GM12892 (cell line): ENCODE data around the gene TBX20.

Experiments used
- DNase-seq: peaks from one replicate; pipeline ENCODE4 v3.0.0; 2011; ENCODE audit not compliant: insufficient read length
- FAIRE-seq: peaks from 2 replicates; lab custom pipeline; 2011; peaks lifted over from hg19 to GRCh38; lab: Jason Lieb, UNC
- POLR2A ChIP-seq: IDR thresholded peaks from 2 replicates; pipeline ENCODE4 v1.6.1; 2011; ENCODE audit warnings: low read depth, low read length, control low read depth
- POLR2AphosphoS5 ChIP-seq: IDR thresholded peaks from 2 replicates; pipeline ENCODE4 v1.6.1; 2011; ENCODE audit warnings: low read depth, low read length, control low read depth
- TAF1 ChIP-seq: IDR thresholded peaks from 2 replicates; pipeline ENCODE4 v1.6.1; 2011; ENCODE audit warnings: low read depth, mild to moderate bottlenecking, control low read depth, low read length, borderline replicate concordance

TBX20 gene

DNA sequence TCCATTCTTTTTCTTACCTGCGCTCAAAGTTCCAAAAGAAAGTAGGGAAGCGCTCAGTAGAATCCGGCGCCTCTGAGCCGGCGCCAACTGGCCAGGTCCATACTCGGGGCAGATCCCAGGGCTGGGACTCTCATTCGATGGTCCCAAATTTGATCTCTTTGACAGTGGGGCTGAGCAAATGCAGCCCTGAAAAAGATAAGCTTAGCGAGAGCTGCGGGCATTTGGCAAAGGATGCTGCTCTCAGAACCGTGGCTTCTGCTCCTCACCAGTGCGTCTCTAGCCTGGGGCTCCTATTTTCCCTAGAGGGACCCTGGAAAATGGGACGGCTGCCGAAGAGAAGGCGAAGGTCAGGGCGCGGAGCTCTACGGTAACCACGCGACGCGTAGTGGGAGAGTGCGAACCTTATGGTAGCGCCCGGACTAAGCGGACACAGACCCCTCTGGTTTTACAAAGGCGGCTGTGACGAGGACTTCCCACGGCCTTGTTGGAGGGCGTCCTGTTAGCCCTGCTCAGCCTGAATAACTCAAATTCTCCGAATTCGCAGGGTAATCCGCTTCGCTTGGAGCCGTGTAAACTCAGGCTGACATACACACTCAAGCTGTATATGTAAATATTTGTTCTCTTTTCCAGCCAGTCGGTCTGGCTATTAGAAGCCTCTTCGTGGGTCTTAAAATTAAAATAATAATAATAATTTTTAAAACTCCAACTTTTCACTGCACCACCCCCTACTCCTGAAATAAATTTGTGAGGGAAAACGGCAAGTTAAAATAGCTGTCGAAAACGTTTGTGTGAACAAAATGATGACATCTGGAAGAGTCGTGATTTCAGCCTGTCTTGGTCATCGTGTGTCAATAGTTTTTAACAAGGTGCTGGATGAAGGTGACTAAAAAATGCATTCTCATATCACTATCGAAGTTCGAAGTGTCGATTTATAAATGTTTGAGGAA, 869 bp upstream of the TBX20 start:
- DNase-seq = no peak
- no peak for FAIRE-seq
- TF ChIP-seq POLR2A (no peak), TAF1 (no peak), POLR2AphosphoS5 (no peak)

DNA sequence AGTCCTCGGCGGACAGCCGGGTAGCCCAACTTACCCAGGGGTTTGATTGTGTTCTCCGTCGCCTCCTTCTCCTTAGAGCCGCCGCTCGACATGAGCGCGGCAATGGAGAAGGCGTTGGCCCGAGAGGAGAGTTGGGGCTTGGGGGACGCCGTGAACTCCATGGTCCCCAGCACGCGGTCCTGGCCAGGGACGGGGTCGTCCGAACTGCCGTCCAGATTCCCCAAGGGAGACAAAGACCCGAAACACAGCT, 515 bp downstream of the TBX20 start:
- DNase-seq (no peak), FAIRE-seq (no peak)
- no peak for TF ChIP-seq TAF1
- TF ChIP-seq POLR2AphosphoS5 = no peak
- no peak for TF ChIP-seq POLR2A

DNA sequence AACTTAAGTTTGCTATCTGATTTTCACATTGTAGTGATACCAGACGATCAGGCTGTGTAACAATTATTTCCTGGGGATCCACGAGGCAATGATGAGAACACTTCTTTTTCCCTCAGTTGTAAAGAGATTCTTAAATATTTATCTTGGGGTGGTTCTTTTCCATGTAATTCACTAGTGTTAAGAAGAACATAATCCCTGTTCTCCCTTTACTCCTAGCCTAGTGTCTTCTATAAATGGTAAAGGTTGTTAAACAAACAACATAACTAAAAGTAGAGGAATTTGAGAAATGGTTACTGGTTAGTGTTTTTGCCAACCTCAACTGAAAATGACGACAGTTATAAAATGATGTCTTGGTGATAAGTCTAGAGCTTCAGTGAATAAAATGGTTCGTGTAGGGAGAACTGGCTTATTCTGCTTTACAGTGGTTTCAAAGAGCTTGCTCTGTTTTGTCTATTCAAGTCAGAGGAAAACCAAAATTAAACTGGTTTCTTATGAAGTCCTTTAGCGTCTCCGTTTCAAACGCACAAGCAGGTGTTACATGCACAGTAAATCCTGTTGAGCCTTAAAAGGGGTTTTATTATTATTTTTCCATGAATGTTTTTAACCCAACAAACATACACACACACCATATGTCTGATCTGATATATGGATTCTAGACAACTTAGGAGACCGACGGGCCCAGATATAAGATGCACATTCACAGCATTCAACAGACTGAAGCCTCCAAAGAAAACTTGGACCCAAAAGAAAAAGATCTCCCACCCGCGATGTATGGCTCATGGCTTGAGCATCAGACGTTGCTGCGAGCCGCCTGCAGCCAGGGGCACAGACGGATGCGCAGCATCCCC, 1.1 kb downstream of the TBX20 start:
- TF ChIP-seq POLR2AphosphoS5 (no peak), TAF1 (no peak), POLR2A (no peak)
- FAIRE-seq = no peak
- no peak for DNase-seq

DNA sequence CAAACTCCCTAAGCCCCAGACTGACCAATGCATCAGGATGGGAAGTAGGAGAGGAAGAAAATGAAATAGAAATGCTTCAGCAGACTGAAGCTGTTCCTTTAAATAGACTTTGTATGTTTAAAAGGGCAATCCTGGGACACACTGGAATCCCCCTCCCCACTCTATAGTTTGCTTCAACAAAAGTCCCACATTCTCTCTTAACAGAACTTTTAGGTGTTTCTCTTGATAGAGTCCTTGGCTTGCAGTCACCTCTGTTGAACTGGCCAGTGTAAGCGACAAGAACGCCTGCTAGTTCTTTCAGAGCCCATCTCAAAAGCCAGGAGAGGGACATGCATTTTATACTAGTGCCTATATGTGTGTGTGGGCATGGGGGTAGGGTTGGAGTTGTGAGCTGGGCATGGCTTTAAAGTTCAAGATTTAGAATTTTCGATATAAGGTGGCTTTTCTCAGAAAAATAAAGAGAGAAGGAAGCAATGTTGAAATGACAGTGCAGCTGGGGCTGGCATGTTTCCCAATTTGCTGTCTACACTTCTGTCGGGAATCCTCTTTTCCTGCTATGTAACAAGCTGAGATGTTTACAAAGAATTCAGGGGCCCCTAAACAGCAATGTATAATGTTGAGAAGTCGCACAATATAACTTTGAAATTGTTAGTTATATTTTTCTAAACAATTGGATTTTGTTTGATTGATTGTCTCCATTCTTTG, 2.1 kb downstream of the TBX20 start:
- TF ChIP-seq POLR2AphosphoS5 (no peak), POLR2A (no peak), TAF1 (no peak)
- FAIRE-seq = no peak
- DNase-seq = no peak

DNA sequence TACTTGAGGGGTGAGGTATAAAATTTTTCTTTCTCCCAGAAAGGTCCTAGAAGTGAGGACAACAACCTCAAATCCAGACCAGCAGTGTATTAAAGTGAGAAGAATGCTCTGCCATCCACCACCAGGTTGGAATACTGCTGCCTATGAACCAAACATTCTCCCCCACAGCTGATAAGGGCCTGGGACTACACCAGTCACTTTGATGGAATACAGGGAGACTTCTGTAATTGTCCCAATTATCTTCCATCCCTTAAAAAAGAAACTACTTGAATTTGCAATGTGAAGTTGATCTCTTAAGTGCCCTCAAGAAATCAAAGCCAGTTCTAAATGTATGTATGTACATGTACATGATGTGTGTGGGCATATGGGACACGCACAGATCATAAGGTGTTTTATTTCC, 3.0 kb downstream of the TBX20 start:
- DNase-seq (no peak), FAIRE-seq (no peak)
- no peak for TF ChIP-seq POLR2A
- TF ChIP-seq TAF1 = no peak
- no peak for TF ChIP-seq POLR2AphosphoS5

DNA sequence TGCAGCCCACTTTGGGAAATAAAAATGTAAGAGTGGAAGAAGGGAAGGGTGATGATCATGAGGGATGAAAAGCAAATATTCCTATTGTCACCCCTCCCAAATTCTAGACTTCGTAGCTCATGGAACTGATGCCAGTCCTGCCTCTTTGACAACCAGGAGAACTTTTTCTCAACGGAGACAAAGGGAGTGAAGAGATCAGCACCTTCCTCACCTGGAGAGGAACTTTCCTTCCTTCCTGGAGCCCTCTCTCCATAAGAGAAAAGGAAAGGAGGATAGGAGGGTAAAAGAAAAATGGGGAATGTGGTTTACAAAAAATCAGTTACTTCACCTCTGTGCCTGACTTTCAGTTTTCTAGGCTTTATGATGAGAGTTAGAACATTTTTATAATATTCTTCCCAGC, 3.4 kb downstream of the TBX20 start:
- FAIRE-seq (no peak), DNase-seq (no peak)
- TF ChIP-seq POLR2A = no peak

DNA sequence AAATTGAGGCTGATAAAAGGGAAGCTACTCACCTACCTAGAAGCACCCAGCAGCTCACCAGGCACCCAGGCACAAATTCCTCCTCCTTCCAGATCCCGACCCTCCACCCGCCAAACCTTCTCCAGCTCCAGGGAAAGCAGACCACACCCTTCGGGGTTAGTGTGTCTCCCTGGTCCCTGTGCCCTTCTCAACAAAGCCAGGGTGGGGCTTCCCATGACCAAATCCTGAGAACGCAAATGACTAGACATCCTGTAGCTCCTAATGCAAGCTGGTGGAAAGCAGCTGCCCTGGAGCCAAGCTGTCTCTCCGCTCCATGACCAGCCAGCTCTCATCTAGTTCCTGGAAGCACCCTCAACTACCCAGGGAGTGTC, 4.4 kb downstream of the TBX20 start:
- TF ChIP-seq TAF1 (no peak), POLR2A (no peak), POLR2AphosphoS5 (no peak)
- no peak for FAIRE-seq
- no peak for DNase-seq

DNA sequence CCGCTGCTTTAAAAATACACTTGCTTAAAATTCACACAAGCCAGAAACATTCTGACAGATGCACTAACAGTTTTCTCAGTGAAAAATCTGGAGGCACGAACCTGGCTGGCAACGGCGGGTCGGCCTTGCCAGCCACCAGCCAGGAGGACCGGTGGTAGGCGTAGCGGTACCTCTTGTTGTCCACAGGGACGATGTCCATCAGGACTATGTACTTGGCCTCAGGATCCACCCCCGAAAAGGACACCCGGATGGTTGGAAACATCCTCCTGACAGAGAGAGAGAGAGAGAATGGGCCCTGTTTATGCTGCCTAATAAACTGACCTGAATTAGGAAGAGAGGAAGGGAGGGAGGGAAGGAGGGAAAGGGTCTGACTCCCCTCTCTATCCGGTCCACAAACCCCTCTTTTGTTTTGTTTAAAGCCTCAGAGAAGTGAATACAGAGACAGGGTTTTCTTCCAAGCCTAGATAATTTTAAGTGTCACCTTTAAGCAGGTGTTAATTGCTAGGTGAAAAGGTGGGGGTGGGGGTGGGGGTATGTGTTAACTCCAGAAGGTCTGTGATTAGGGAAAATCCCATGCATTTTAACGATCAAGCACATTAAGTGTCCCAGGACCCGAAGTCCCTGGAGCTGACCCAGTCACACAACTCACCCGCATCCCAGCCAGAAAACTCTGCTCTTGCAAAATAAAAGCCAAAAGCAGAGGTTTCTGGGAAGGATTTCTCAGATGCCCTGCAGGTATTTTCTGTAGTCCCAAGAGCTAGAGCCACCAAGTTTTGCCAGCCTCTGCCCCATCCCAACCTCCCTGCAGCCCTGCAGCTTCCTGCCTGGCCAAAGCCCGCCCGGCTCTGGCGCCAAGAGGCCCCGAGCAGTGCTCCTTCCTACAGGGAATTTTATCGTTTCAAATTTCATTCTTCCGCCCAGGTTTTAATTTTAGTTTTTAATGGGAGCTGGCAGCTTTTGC, 5.0 kb downstream of the TBX20 start:
- TF ChIP-seq POLR2A (no peak), POLR2AphosphoS5 (no peak), TAF1 (no peak)
- DNase-seq (no peak), FAIRE-seq (no peak)

DNA sequence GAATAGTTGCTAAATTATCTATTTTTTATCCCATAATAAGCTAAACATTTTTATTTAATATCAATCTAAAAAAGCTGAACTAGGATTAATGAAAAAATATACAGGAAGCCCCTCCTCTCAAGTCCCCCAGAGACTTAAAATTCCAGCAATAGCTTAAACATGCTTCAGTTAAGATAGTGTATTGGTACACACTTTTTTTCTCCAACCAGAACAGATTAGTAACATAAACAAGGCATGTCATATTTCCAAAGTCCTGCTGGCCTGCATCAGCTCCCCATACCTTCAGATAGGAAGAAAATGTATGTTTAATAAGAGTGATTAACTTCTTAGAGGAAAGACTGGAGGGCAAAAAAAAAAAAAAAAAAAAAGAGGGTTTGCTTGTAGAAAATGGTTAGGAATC, 7.1 kb downstream of the TBX20 start:
- FAIRE-seq (no peak), DNase-seq (no peak)
- no peak for TF ChIP-seq POLR2A
- TF ChIP-seq POLR2AphosphoS5 = no peak
- TF ChIP-seq TAF1 = no peak

DNA sequence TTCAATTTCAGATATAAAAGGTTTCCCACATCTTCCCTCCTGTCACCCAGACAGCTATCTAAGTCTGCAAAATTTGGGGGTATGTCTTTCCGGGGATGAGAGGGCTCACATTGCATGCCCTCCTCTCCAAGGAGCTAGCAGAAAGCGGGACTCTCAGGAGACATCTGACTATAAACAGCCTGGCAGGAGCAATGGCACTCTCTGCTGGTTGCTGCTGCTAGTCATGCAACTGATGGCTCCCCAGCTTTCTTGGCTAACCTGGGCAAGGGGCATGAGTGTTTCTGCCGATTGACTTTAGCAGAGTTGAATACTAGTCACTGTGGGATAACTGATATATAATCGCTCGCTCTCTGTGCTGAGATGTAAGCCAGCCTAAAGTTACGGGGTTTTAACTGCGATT, 12.0 kb downstream of the TBX20 start:
- TF ChIP-seq POLR2AphosphoS5 (no peak), TAF1 (no peak), POLR2A (no peak)
- DNase-seq (no peak), FAIRE-seq (no peak)
